ENCODE results near the gene PPP3R2.
"Not testable (repeated sequence)": the region's sequence is repeated elsewhere in the genome, so short reads cannot be mapped to it uniquely, and the experiment has no call there.

PPP3R2 gene, protein sequence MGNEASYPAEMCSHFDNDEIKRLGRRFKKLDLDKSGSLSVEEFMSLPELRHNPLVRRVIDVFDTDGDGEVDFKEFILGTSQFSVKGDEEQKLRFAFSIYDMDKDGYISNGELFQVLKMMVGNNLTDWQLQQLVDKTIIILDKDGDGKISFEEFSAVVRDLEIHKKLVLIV

GRCh38 chr9:101594796-101595195 lies at the start of gene PPP3R2:
Gene PPP3R2 (minus strand): TSS chr9:101594969. CDS start chr9:101594921, 48 bp downstream.
- no peak for DNase-seq (ENCODE audit: low read depth)

GRCh38 chr9:101639785-101640665 lies 45.3 kb upstream of the PPP3R2 start:
- DNase-seq (ENCODE audit: low read depth) = no peak

- no peak for DNase-seq (ENCODE audit: low read depth)
Measured at GRCh38 chr9:101639311-101639710, 44.5 kb upstream of the PPP3R2 start.

DNA sequence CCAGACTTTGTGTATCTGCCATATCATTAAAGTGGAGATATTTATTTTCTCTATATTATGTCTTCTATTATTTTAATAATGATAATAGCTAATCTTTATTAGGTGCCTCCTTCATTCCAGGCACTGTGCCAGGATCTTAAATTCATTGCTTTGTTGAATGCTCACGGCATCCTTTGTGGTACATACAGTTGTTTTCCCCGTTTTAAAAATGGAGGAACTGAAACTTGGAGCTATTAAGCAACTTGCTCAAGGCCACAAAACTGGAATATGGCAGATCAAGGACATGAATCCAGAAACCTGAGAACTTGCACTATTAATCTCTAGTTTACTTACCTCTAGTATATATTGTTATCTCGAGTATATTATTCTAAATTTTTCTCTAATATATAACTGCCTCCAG lies 41.5 kb upstream of the PPP3R2 start:
- no peak for DNase-seq (ENCODE audit: low read depth)

DNA sequence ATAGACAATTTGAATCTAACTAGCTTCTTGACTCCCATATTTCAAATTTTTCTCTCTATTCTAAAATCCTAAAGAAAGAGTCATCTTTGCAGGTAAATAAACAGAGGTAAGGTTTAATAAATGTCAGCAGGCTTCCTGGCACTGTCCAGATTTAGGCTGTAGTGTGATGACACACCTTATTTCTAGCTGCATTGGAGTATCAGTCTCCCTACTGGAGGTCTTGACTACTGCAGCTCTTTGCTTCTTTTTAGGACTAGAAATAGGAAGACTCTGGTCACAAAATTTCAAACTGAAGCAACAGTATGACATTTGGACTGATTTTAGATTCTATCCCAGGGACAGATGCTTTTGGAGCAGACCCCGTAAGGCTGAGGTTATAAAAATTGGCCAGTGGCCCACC lies 40.7 kb upstream of the PPP3R2 start:
- no peak for DNase-seq (ENCODE audit: low read depth)

- no peak for DNase-seq (ENCODE audit: low read depth)
Measured at GRCh38 chr9:101634741-101635409, 40.1 kb upstream of the PPP3R2 start.

DNA sequence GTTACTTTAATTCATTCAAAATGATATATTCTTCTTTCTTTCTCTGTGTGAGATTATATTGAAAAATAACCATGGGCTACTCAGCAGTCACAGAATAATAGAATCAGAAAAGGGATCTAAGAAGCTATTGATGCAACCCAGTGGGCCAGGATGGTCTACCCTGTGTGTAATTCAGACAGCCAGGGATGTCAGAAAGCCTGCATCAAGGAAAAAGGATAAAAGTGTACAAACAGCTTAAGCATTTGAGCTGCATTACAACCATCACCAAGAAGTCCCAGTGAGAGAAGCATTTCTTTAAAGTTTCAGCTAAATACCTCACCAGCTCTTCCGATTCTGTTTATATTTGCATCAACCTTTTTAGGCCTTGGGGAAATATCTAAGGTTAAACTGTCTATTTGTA lies 37.8 kb upstream of the PPP3R2 start:
- no peak for DNase-seq (ENCODE audit: low read depth)

GRCh38 chr9:101631892-101632291 lies 37.1 kb upstream of the PPP3R2 start:
- no peak for DNase-seq (ENCODE audit: low read depth)

GRCh38 chr9:101629636-101630035 lies 34.9 kb upstream of the PPP3R2 start:
- DNase-seq (ENCODE audit: low read depth) = no peak

DNA sequence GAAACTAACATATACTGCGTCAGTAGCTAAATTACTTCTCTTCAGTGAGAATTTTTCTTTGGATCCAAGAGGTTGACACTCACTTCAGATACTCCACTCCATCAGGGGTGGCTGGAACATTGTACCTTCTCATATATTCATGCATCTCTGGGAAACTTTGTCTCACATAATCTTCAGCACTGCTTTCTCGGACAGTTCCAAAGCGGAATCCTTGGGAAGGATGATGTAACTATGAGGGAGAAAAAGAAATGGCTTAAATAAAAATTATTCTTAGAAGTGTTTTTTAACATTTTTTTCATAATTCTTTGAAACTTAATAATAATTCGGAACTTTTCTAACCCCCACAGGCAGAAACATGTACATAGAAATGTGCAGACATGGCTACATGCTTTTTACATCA lies 33.4 kb upstream of the PPP3R2 start:
- no peak for DNase-seq (ENCODE audit: low read depth)

DNA sequence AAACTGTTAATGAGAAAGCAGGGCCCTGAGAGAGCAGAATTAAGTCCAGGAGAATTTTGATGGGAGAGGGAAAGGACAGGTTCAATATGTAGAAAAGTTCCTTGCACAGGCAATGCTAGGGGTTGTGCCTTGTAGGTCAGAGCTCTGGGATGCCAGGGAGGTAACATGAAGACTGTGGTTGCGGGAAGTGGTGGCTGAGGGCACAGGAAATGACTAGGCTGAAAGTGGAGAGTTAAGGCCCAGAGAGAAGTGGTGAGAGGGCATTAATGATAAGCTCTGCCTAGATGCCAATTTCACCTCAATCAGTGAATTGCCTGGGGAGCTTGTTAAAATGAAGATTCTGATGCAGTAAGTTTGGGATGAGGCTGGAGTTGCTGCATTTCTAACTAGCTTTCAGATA lies 31.5 kb upstream of the PPP3R2 start:
- DNase-seq (ENCODE audit: low read depth) = no peak

DNA sequence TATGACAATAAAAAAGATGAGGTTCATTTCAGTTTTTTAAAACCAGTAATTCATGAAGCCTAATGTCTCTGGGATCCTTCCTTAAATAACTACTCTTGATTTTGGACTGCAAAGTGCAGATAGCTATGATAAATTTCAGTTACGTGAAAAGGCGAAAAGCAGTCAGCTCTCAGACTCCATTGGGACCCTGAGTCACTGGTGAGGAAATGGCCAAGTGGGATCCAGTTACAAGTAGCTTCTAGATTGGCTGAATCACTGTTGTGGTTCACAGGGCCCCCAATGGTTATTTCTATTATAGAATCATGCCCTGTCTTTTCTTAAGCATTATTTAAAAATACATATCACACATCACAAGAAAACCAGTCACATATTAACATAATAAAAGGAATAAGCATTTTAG lies 31.1 kb upstream of the PPP3R2 start:
- DNase-seq (ENCODE audit: low read depth) = no peak

- no peak for DNase-seq (ENCODE audit: low read depth)
Measured at GRCh38 chr9:101620452-101620851, 25.7 kb upstream of the PPP3R2 start.

DNA sequence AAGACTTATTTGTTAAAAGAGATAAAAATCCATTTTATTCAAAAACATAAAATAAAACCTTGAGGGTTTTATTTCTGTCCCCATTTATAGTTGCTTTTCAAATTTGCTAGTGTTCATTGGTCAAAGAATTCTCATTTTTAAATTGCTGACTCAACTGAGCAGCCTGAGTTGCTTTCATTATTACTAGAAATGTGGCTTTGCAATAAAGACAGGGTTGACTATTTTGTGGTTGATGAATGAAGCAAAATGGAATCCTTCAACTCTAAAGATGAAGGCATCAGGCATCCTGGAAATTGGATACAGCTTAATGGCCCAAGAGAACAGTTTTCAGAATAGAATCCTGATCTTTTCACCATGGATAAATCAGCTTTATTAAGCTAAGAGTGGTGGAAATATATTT lies 23.9 kb upstream of the PPP3R2 start:
- DNase-seq (ENCODE audit: low read depth) = no peak

GRCh38 chr9:101605547-101605946 lies 10.8 kb upstream of the PPP3R2 start:
- no peak for DNase-seq (ENCODE audit: low read depth)

- DNase-seq (ENCODE audit: low read depth) = no peak
Measured at GRCh38 chr9:101604296-101604695, 9.5 kb upstream of the PPP3R2 start.

- DNase-seq (ENCODE audit: low read depth) = no peak
Measured at GRCh38 chr9:101601904-101602765, 7.4 kb upstream of the PPP3R2 start.

GRCh38 chr9:101593345-101593744 lies 1.4 kb downstream of the PPP3R2 start:
- DNase-seq (ENCODE audit: low read depth) = no peak

GRCh38 chr9:101592788-101593187 lies 2.0 kb downstream of the PPP3R2 start:
- no peak for DNase-seq (ENCODE audit: low read depth)

GRCh38 chr9:101591787-101592446 lies 2.9 kb downstream of the PPP3R2 start:
- no peak for DNase-seq (ENCODE audit: low read depth)

- DNase-seq (ENCODE audit: low read depth) = no peak
Measured at GRCh38 chr9:101590901-101591300, 3.9 kb downstream of the PPP3R2 start.

DNA sequence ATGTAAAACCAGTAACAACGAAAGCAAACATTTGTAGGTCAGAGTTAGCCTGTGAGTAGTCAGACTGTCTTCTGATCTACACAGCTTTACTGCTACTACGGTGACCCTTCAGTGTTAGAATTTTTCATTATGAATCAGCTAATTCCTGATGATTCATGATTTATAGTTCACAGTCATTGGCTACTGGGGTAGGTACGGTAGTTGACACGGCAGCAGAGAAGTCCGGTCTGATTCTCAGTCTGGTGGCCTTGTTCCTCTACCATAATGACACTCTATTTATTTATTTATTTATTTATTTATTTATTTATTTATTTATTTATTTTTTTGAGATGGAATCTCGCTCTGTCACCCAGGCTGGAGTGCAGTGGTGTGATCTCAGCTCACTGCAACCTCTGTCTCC lies 4.7 kb downstream of the PPP3R2 start:
- not testable (repeated sequence) for DNase-seq (ENCODE audit: low read depth)

Data from GM04503 (cell line).